ENCODE measurements around the gene GPR150. TPM values are rescaled to one million over a fixed set of nuclear protein-coding genes. Genes with fewer than 3 reads are reported as not detected.

The GPR150 gene
- total RNA-seq, 1 experiment from 2014 or later: not detected

DNA sequence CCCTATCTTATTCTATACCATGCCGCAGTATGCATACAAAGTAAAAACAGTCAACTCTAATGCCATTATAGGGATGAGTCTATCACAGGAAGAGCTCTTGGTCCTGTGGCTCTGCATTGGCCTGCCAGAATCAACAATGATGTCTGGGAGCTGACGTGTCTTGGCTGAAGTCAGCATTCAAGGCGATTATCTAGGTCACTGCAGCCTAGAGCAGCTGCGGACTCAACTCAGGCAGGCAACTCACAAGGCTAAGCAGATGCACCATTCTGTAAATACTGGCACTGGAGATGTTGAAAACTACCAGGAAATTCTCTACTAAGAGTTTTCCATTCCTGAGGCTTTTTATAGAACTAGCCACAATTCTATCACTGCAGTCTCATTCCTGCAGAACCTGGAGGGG, 49.7 kb downstream of the GPR150 start:
- in situ Hi-C loops (cut with HindIII; ENCODE audit: low pct_unique_long_range_greater_than_20kb, low sequenced_read_pairs): loop anchor here (25.0 kb wide), 1 partner anchor 93 kb away; no protein-coding TSS in a partner anchor
- no peak for DNase-seq (ENCODE audit: low read depth, low spot score)

DNA sequence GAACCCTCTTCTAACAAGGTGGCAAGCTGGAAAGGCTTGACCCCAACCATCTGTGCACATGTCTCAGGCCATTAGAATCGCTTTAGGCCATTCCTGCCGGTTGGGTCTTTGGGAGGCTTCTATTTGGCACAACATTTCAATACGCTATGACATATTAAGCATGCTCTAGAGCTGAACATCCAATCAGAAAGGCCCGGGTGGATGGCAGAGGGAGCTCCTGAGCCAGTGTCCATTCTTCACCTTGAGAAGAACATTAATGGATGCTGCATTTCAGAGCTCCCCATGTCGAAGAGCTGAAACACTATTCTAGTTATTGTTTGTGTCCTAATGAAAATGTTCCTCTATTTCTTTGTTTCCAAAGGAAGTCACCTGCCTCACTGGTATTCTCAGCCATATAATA, 50.1 kb downstream of the GPR150 start:
- in situ Hi-C loops (cut with HindIII; ENCODE audit: low pct_unique_long_range_greater_than_20kb, low sequenced_read_pairs): loop anchor here (25.0 kb wide), 1 partner anchor 92 kb away; no protein-coding TSS in a partner anchor
- DNase-seq (ENCODE audit: low read depth, low spot score): no peak

DNA sequence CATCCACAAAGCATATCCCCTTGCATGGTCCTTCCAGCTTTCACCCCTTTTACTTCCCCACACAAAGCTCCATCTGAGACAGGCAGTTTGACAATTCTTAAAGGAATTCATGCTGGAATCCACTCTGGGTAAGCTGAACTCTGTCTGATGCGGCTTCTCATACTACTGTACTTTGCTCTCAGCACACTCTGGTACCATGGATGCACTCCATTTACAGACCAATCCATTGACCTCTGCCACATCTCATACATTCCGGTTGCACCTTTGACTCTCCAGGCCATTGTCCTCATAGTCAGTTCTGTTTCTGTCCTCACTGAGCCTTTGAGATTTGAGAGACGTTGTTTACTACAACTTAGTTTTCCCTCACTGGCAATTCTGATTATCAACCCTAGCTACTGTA, 50.7 kb downstream of the GPR150 start:
- in situ Hi-C loops (cut with HindIII; ENCODE audit: low pct_unique_long_range_greater_than_20kb, low sequenced_read_pairs): loop anchor here (25.0 kb wide), 1 partner anchor 92 kb away; no protein-coding TSS in a partner anchor
- DNase-seq (ENCODE audit: low read depth, low spot score): no peak

Other genes starting within 250 kb of the GPR150 start
- not detected in 2 replicates for gene FAM81B, start 228.7 kb upstream of the GPR150 start, total RNA-seq (2014; rRNA removed; shearing (Covaris generic))
- gene SKIC3, start 65.1 kb upstream of the GPR150 start, total RNA-seq (2014; rRNA removed; shearing (Covaris generic)): 78.1 and 87.3 TPM in 2 replicates
- gene ARSK, start 65.0 kb upstream of the GPR150 start, total RNA-seq (2014; rRNA removed; shearing (Covaris generic)): 3.9 and 4.0 TPM in 2 replicates
- gene RFESD, start 26.7 kb downstream of the GPR150 start, total RNA-seq (2014; rRNA removed; shearing (Covaris generic)): 2.2 and 4.5 TPM in 2 replicates
- not detected in 2 replicates for gene SPATA9, start 62.9 kb downstream of the GPR150 start, total RNA-seq (2014; rRNA removed; shearing (Covaris generic))
- gene RHOBTB3, start 111.2 kb downstream of the GPR150 start, total RNA-seq (2014; rRNA removed; shearing (Covaris generic)): 56.7 and 57.0 TPM in 2 replicates
- 8.1 and 10.8 TPM in 2 replicates for gene GLRX, start 202.6 kb downstream of the GPR150 start, total RNA-seq (2014; rRNA removed; shearing (Covaris generic))

Data from SK-MEL-5 (cell line).